ENCODE results near the gene PCK2.

The PCK2 gene

DNA sequence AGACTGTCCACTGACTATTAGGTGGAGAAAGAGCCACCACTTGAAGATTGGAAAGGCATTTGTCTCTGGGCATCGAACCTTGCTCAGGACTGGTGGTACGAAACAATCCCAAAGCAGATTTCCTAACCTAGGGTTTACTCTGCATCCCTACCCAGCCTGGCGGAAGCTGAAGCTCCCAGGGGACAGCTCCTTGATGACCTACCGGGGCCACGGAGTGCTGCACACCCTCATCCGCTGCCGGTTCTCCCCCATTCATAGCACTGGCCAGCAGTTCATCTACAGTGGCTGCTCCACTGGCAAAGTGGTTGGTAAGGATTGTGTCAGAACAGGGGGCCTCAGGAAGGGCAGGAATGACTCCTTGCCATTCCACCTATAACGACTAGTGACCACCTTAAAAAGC is 27.1 kb downstream of the PCK2 start:
- DNase-seq, result no peak

DNA sequence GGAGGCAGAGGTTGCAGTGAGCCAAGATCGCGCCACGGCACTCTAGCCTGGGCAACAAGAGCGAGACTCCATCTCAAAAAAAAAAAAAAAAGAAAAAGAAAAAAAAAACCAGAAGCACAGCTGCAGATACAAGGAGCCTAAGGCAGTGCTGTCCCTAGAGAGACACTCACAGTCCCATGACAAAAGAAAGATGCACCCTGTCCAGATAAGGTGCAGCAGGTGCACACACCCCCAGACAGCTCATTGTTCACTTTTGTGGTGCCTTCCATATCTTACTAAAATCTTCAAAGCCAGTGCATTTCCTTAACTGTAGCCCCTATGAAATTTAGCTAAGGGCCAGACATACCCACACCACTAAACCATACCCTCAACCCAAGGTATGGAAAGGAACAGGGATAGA is 28.3 kb downstream of the PCK2 start:
- no peak for DNase-seq

GRCh38 chr14:24122898-24123297 is 28.8 kb downstream of the PCK2 start:
- no peak for DNase-seq

- no peak for DNase-seq
Observed at GRCh38 chr14:24123424-24124417, 29.6 kb downstream of the PCK2 start.

DNA sequence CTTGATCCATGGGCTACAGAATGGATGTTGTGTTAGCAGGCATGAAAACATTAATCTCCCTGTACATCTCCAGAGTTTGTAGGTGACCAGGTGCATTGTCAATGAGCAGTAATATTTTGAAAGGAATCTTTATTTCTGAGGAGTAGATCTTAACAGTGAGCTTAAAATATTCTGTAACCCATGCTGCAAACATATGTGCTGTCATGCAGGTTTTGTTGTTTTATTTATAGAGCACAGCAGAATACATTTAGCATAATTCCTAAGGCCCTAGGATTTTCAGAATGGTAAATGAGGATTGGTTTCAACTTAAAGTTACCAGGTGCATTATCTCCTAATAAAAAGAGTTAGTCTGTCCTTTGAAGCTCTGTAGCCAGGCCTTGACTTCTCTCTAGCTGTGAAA is 32.8 kb downstream of the PCK2 start:
- DNase-seq, result no peak

DNA sequence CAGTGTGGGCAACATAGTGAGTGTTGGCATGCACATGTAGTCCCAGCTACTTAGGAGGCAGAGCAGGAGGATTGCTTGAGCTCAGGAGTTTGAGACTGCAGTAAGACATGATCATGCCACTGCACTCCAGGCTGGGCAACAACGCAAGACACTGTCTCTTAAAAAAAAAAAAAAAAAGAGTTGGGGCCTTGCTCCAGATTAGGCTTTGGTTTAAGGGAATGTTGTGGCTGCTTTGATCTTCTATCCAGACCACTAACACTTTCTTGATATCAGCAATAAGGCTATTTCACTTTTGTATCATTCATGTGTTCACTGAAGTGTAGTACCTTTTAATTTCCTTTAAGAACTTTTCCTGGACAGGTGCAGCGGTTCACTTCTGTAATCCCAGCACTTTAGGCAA is 33.6 kb downstream of the PCK2 start:
- no peak for DNase-seq

- DNase-seq, result no peak
Observed at GRCh38 chr14:24129410-24129998, 35.4 kb downstream of the PCK2 start.

GRCh38 chr14:24130380-24130716 is 36.2 kb downstream of the PCK2 start, which contains the start of gene FITM1:
Gene FITM1, plus strand, starts transcription at chr14:24130659. Its CDS starts 905 bp downstream, at chr14:24131564.
- no peak for DNase-seq

GRCh38 chr14:24130717-24131548 is 36.8 kb downstream of the PCK2 start:
- no peak for DNase-seq

DNA sequence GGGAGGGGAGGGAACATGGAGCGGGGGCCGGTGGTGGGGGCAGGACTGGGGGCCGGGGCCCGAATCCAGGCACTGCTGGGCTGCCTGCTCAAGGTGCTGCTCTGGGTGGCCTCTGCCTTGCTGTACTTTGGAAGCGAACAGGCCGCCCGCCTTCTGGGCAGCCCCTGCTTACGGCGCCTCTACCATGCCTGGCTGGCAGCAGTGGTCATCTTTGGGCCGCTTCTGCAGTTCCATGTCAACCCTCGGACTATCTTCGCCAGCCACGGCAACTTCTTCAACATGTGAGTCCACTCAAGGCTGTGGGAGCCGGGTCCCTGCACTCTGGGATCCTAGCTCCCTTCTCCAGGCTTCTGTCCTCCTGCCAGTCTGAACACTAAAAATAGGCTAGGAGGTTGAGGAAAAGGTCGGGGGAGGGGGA is 37.4 kb downstream of the PCK2 start:
- no peak for DNase-seq

GRCh38 chr14:24132061-24132685 is 38.1 kb downstream of the PCK2 start:
- DNase-seq, result no peak

GRCh38 chr14:24132976-24133375 is 38.9 kb downstream of the PCK2 start:
- DNase-seq, result no peak

- no peak for DNase-seq
Observed at GRCh38 chr14:24133735-24134134, 39.6 kb downstream of the PCK2 start.

DNA sequence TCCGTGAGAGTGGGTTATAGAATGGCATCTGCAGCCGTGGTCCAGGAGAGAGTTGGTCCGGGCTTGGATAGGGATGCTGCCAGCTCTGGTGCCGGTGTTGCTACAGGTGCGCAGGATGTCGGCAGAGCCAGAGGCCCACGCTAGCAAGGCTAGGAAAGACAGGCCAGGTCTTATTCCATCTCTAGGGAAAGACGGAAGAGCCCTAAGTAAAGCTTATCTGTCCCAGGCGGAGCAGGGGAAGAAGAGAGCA is 41.4 kb downstream of the PCK2 start:
- no peak for DNase-seq

DNA sequence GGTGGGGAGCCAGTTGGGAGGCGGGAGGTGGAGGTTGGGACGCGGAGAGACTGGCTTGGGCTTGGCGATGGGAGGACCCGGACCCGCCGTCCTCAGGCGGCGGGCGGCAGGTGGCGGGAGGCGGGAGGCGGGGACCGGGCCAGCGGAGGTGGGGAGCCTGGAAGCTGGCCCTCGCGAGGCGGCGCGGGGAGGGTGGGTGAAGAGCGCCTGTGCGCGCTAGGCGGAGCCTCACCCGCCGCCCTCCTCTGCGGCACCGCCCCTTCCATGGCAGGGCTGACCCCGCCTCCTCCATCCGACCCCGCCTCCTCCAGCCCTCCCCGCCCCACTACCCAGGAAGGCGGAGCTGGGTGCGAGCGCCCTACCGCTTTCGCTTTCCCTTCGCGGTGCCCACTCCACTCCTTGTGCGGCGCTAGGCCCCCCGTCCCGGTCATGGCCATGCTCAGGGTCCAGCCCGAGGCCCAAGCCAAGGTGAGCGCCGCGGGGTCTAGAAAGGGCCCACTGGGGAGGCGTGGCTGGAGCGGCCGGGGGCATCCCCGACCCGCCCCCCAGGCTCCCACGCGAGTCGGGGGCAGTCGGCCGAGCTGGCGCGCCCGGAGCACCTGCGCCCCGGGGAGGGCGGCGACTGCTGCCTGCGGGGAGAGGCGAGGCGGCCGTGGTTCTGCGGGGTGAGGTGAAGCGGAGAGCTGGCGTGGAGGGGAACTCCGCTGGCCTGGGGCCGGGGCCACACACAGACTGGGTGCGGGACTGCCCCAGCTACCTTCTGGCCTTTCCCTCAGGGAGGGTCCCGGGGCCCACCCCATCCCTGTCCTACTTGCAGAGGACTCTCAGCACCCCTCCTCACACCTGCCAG is 41.9 kb downstream of the PCK2 start, which contains the start of gene PSME1:
Gene PSME1, plus strand, starts transcription at position 361 of the 850 bp plus-strand sequence. Its CDS starts 69 bp downstream, at position 430.
- DNase-seq, result peak; percentile 82

DNA sequence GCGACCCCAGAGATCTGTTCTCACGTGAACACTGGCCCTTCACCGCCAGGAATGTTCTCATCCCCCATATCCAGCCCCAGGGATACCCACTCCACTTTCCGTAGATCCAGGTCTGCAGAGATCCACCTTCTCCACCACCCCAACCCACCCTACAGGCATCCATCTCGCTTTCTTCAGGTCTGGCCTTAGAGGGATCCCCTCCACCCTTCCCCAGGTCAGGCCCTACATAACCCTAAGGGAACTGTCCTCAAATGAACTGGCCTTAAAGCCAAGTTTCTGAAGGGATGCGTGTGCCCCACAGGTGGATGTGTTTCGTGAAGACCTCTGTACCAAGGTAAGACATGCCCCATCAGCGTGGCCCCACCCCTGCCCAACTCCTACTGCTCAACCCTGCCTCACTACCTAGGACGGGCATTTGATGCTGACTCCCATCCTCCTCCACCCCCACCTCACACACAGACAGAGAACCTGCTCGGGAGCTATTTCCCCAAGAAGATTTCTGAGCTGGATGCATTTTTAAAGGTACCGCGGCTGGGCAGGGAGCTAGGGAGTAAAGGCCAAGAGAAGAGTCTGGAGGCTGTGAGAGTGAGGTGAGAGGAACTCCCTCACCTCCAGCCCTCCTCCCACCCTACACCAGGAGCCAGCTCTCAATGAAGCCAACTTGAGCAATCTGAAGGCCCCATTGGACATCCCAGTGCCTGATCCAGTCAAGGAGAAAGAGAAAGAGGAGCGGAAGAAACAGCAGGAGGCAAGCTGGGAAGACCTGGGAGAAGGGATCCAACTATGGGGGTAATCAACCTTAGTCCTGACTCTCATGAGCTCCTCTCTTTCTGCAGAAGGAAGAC is 42.8 kb downstream of the PCK2 start:
- DNase-seq, result no peak

DNA sequence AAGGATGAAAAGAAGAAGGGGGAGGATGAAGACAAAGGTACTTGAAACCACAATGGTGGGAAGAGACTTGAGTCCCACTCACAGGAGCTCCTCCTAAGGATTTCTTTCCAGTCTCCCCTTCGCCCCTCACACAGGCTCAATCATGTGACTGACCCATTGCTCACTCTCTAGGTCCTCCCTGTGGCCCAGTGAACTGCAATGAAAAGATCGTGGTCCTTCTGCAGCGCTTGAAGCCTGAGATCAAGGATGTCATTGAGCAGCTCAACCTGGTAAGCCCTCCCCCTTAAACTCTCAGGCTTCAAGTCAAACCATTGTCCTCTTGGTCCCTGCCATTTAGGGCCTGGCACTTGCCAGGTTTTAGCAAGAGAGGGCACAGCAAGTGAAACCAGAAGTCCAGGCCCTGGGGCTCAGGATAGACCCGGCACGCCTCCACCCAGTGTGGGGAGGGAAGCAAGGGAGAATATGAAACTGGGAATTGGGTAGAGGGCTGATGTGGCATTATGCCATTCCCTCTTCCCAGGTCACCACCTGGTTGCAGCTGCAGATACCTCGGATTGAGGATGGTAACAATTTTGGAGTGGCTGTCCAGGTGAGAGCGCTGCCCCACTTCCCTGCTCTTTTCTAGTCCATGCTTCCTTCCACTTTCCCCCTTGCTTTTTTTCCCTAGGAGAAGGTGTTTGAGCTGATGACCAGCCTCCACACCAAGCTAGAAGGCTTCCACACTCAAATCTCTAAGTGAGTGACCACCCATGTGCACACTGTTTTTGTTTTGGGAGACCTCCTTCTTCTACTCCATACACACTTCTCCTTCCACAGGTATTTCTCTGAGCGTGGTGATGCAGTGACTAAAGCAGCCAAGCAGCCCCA is 43.7 kb downstream of the PCK2 start:
- no peak for DNase-seq

GRCh38 chr14:24138396-24139271 is 44.5 kb downstream of the PCK2 start:
- DNase-seq, result no peak

All from NCI-H1694 treated with DMSO at 0.1 percent for 48 hours (cell line).